GM19468 (cell line): Measurements from ENCODE around the gene TBCK.

Experiments
- ATAC-seq: cut with Tn5 transposase; IDR thresholded peaks from one replicate; pipeline ENCODE4 v1.9.1; 2021; ENCODE audit warnings: mild to moderate bottlenecking, moderate library complexity, moderate number of reproducible peaks; ENCODE audit not compliant: unreplicated experiment; ENCODE audit errors: extremely low read depth

TBCK gene

DNA sequence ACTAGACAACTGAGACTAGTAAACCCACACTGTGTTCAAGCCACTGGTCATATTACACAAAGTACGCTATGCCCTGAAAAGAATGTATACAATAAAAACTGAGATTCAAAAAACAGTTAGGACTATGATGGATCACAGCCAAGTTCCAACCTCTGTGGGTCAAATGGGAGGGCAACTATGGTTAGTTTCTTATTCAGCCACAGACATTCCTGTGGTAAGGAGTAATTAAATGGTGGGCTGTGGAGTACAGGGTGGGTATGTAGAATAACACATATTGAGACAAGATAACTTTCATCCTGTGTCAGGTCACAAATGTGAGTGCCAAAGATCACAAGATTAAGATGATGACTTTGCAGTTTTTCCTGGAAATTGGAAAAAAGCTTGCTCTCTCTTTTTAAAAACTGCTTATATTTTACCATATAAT, 253.5 kb downstream of the TBCK start:
- ATAC-seq = no peak

DNA sequence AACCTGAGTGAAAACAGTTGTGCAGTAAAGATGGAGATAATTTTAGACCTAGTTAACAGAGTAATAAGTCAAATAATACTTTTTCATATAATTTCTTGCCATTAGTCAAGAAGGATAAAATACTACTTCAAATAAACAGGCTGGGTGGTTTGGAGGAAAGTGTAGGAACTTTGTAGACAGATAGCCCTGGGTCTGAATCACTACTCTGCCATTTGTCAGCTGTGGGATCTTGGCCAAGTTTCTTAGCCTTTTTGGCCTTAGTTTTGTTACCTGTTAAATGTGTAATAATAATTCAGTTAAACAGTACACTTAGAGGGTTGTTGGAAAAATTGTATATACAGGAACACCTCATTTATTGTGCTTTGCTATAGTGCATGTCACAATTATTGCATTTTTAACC, 257.1 kb downstream of the TBCK start:
- no peak for ATAC-seq

DNA sequence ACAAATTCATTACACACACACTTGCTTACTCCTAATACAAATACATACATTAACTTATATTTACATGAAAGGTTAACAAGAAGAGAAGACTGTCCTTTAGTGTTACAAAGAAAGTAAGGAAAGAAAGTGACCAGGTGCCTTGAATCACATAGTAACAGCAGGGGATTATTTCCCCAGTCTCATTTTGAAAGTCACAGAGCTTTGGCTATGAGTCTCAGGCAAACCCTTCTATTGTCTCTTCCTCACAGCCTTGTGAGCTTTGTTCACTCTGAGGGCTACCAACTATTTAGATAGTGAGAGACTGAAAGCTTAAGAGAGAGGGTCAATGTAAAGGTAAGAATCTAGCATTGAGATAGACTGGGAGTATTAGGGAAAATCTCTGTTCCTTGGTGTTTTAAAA, 259.1 kb downstream of the TBCK start:
- no peak for ATAC-seq

DNA sequence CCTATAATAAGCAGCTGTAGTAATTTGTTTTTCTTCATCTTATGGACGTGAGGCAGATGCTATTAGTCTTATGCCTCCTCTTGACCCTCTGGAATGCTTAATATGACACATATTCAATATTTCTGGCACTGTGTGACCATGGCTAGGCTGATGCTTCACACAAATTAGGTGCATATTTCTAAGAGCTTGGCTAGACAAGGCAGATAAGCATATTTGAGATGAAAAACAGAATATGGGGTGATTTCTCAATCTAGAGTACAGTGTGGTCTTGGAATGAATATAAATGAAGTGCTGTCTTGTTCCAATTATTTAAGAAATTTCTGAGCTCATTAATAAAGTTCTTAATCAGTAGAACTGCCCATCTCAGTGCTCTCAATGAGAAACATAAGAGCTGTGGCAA, 264.5 kb downstream of the TBCK start:
- no peak for ATAC-seq

DNA sequence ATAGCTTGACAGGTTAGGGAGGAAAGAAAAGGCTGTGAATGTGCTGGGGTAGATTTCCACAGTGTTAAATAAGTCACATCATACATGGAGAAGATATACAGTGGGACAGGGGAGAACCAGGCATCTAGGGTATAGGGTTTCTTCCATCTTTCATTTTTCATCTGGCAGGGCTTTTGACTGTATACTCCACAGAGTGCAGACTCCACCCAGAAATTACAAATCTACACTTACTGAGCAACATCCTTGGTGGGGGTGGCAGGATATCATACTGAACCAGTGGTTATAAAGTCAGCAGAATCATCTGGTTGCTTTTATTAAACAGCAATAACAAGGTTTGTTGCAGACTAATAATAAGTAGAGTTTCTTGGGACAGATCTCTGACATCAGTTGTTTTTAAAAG, 266.5 kb downstream of the TBCK start:
- no peak for ATAC-seq

DNA sequence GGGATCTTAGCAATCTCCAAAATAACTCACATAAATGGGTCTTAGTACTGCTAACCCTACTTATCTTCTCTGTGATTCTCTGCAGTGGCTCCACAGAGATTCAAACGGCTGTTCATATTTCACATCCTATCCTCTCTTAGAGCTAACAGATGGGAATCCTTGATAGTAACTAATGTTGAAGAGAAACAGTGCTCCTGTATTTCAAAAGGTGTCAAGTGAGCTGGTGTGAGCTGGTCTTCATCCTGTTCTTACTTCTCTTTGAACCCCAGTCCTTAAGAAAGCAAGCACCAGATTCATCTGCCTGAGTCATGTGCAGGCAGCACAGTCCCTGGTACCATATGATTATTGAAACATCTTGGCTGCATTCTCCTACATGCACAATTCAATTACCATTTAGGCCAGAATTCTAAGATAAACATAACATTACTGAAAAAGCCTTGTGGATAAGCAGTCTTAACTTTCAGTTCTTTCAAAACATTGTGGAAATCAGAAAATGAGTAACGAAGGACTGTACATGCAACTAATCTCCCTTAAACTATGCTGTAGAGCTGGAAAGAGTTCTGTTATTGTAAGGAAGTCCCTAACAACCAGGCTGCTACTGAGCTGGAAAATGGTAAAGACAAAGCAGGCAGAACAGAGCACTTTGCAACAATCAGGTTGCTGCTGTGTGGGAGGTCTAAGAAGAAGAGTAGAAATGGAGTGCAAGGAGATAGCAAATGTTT, 267.6 kb downstream of the TBCK start:
- no peak for ATAC-seq

DNA sequence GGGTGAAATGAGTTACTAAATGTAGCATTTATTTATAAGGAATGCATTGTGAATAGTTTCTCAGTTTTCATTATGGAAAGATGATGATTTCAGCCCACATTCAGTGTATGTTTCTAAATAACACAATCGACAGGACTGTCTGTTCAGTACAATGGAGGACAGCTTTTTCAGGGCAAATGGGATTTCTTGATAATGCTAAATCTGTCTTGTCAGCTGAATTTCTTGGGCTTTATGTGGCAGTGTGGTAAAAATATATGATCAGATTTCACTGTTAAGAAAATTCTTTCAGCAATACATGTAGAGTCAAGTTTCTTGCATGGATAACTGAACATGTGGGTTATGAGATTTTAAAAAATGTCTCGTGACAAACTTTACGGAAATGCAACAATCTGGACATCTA, 269.9 kb downstream of the TBCK start:
- no peak for ATAC-seq

DNA sequence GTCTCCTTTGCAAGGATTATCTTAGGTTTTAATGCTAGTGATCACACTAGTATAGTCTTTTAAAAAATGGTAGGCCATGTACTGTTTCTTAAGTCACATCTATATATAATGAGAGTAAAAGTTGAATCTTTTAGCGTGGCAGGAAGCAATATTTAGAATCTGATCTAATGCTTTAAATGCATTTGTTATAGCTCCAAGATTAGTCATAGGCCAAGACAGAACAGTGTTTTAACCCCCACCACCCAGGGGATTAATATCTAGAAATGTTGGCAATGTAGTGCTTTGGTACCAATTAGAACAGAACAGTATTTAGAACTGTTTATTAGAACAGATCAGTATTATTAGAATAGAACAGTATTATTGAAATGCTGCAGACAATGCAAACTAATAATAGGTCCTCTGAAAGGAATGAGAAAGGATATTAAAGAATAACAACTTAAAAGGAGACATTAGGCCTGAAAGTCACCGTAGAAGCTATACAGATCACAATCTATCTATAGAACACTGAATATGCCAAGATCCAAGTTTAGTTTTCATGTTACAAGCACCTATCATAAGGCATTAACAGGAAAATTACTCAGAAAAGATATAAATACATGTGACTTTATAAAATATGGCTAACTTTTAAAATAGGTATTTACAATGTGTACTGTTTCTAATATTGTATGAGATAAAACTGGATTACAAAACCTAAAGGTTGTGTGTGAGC, 274.6 kb downstream of the TBCK start:
- no peak for ATAC-seq

DNA sequence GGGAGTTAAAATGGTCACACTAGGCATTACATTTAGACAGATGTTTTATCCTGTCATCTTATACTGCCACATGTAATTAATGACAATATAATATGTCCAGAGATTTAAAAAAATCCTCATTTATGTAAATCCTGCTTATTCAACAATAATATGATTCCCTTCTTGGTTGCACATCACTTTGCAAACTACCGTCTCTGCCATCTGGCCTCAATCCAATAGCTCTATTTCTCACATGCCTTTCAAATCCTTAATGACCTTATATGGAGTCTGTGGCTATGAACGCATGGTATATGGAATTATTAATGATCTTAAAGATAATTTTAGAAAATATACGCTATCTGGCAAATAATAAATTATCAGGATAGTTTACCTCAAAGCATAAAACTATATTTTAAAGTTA, 276.2 kb downstream of the TBCK start:
- no peak for ATAC-seq

DNA sequence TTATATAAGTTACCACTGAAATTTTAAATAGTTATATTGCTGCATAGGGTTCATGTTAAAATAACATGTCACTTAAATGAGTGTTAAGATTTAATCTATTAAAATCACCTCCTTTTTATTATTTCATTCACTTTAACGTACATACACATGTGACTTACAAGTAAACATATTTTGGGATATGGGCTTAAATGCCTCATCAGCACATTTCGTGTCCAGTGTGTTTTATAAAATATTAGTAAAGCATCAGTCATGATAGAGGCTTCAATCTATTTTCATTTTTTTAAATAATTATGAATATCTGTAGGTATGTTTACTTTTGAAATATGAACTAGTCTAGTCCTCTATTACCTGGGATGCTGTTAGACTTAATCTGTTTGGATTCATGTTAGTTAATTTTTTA, 277.1 kb downstream of the TBCK start:
- ATAC-seq = no peak

DNA sequence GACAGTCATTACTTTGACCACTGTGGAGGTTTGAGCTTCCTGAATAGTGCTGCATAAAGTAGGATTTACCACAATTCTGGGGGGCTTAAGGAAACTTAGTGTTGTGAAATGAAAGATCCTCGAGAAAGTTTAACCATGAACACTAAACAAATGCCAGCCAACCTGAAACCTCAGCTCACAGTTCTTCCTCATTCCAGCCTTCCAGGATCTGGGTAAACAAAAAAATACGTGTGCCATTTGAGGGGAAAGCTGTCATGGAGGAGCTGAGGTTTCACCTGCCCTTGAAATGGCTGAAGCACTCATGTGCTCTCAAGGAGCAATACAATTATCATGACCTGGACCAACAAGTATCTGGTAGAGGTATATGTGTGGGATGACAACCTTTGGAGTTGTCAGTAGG, 278.0 kb downstream of the TBCK start:
- ATAC-seq = no peak

DNA sequence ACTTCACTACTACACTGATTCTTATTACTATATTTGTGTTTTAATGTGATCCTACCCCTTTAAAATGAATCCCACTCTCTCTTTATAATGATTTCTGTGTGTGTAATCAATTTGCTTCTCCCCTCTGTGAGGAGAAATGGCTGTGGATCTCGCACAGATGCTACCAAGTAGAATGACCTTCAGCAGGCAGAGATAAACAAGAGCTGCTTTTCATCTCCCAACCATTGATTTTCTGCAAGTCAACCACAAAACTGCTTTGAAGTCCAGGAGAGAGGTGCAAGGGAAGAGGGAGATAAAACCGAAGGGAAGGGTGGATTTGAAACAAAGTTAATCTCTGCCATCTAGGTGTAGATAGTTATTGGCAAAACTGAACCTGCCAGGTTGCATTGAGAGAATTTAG, 279.2 kb downstream of the TBCK start:
- ATAC-seq = no peak

DNA sequence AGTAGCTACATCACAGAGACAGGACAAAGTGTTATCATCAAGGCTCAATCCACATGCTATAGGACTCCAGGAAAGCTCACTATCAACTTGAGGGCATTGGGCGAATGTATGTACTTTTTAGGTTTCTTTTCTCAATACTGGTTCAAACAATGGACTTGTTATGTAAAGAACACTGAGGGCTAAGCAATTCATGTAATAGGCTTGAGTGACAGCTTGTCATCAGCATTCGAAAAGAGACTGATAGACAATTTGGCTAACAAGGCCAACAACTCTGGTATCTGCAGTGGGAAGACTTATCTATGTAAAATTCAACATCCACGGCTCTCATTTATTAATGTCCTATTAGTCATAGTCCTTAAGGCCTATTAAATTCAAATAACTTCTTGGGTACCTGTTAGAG, 279.7 kb downstream of the TBCK start:
- ATAC-seq = no peak

DNA sequence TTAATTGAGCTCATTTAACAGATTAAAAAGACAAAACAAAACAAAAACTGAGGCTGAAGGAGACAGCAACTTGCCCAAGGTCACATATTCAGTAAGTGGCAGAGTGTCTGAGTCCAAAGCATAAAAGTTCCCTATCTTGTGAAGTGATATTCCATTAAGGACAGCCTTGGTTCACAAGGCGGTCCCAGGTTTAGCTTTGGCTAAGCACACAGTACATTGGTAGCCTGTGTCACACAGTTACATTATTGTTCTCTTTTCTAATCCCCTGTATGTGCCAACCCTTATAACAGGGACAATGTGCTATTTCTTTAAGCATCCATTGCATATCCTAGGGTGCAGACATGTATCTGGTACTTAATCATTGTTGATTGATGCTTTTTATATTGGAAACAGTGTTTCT, 280.8 kb downstream of the TBCK start:
- no peak for ATAC-seq

DNA sequence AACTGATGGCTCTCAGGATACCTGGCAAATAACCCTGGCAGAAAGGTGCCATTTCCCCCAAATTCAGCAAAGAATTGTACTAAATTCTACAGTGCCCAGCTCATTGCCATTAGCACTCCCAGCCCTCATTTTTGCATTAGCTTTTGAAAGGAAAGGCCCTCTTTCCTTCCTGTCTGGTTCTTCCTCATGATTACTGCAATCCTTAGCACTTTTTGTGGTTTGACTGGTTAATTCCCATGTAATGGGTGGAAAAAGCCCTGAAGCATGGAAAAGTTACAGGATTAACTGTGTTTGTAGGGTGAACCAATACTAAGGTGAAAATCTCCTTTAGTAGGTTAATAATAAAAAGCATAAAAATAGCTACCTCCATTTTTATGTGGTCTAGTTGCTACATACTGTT, 281.3 kb downstream of the TBCK start:
- no peak for ATAC-seq

DNA sequence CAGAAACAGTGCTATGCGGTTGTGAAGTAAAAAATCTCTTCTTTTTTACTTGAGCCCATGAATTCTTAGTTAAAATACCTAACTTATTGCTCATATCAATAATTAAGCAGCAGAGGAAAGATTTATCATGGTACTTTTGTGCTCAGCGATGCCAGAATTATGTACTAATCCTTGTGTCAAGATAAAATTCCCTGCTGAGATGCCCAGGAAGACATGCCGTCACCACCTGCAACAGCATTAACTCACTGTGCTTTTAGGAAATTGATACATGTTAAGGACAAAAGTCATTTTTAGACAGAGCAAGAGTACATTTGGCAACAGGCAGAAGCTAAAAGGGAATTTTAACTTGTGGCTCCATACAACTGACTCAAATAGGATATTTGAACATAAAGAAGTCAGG, 281.8 kb downstream of the TBCK start:
- no peak for ATAC-seq

DNA sequence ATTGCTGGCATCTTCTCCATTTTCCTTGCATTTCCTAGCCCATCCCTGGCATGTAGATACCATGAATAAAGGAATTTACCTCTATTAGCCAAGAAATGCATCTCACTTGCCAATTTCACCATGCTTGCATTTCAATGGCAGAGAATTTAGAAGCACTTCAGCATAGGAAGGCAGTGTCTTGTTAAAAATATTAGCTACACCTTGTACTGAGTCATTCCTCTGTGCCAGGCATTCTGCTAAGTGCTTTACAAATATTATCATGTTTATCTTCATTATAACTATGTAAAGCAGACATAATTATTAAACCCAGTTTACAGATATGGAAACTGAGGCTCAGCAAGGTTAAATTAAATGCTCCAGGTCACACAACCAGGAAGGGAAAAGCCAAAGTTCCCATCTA, 282.5 kb downstream of the TBCK start:
- ATAC-seq = no peak

DNA sequence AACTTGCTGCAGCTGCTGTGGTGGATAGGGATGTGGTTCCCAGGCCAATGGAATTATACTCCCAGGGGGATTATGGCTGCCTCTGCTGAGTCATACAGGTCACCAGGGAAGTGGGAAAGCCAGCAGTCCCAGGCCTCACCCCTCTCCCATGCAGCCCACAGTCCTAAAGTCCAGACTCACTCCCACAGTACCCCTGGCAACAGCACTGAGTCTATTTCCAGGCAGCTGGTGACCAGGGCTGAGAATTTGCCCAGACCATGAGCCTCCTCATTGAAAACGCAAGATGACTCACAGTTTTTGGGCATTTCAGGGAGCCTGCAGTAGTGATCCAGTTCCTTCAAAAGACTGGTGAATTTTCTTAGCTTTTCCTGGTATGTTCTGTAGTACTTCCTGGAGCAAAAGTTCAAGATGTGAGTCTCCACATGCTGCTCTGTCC, 283.1 kb downstream of the TBCK start:
- no peak for ATAC-seq

DNA sequence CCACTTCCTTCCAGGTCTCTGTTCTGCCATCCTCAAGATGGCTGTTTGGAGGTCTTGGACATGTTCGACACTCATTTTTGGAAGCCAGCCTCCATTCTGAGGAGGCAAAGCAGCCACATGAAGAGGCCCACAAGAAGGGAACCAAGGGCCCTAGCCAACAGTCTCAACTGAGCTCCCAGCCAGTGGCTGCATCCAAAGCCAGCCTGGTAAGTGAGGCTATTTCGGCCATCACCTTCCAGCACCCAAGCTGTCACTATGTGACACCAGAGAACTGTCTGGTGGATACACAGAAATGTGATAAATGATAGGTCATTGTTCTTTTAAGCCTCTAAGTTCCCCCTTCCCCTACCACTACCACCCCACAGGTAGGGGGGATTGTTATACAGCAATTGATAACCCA, 293.6 kb downstream of the TBCK start:
- ATAC-seq = no peak

DNA sequence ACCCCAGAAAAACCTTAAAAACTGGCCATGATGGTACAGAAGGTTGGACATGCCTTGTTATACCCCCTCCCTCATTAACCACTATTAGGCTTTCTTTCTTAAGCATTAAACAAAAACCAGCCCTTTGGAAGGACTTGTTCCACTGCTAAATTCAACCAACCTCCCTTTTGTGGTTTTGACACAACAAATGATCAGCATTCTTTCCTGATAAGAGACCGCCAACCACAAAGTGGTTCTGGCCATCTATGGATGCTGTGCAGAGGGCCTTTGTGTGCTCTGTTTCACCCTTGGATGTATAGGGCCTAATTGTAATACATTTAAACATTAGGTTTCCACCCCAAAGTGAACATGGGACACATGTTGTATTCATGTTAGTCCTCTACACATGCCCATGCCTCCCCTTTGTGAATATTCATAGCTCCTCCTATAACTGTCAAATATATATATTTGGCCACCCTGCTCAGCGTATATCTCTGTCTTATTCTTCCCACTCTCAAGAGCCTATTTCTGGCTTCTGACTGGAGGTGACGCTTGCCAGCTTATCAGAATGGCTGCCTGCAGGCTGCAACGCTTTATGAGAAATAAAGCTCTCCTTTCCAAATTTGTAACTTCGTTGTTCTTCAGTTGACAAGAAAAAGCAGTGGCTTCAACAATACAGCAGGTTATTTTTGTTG, 294.1 kb downstream of the TBCK start:
- no peak for ATAC-seq

DNA sequence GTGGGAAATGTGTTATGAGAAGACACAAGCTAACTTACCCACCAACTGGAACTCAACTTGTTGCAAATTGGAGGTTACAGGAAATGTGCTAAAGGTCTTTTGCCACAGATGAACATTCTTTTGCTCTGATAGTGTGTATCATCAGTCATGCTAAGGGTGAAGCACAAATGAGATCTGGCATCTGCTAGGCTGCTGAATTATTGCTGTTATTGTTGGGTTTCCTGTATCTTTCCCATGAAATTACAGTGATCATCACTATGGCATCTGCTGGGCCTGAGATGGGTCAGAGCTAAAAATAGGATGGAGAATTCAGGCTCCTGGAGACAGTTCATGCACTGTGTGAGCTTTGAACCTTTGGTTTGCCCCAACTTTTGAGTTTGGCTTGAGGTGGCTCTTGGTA, 296.2 kb downstream of the TBCK start:
- no peak for ATAC-seq

DNA sequence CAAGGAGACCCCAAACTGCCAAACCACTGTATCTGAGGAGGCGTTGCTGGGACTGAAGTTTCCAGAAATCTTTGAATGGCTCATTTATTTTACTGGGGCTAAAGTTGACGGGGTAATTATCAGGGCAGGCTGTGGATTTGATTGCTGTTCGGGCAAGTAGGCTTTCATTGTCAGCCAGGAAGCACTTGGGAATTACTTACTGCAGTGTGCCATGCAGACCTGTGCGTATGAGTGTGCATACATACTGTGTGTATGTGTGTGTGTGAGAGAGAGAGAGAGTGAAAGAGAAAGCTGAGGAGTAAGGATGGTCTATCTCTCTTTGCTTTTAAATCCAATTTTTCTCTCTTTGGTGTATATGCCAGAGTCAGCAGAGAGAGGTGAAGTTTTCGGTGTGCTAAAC, 298.0 kb downstream of the TBCK start:
- no peak for ATAC-seq
